ENCODE measurements around the gene SEMA4B. TPM values are rescaled to one million over a fixed set of nuclear protein-coding genes. Genes with fewer than 3 reads are reported as not detected.
"Not testable (repeated sequence)": the region's sequence is repeated elsewhere in the genome, so short reads cannot be mapped to it uniquely, and the experiment has no call there.

Gene SEMA4B
- total and polyA plus RNA-seq, 5 donors, result 16.4 to 39.6 (median 33.4) TPM

GRCh38 chr15:90241343-90242192, 40.4 kb downstream of the SEMA4B start:
- Histone ChIP-seq H3K4me1 (ENCODE audit: control insufficient read depth, insufficient read depth, low read length) (no peaks in the 10 kb centered on the region), H3K27me3 (ENCODE audit: control insufficient read depth, insufficient read depth) (no peaks in the 10 kb centered on the region), H3K9me3 (ENCODE audit: control insufficient read depth, low read length) (no peaks in the 10 kb centered on the region), H3K27ac (ENCODE audit: low read length) (peak overlapping the region; percentile 43), H3K4me3 (ENCODE audit: low read length) (no peak overlapping the region)
- ATAC-seq (peak; percentile 53 to 63), DNase-seq (peak in 2 of 3 donors; percentile 64 to 73)
- 57% methylated on average over 22 of the region's 22 CpGs for WGBS
- intact Hi-C loops (cut with DNase I), result no loop called here

- intact Hi-C loops (cut with DNase I), result no loop called here
- Histone ChIP-seq H3K4me1 (ENCODE audit: control insufficient read depth, insufficient read depth, low read length) (no peaks in the 10 kb centered on the region), H3K4me3 (ENCODE audit: low read length) (no peak overlapping the region), H3K27me3 (ENCODE audit: control insufficient read depth, insufficient read depth) (no peaks in the 10 kb centered on the region), H3K27ac (ENCODE audit: low read length) (no peak overlapping the region), H3K9me3 (ENCODE audit: control insufficient read depth, low read length) (no peaks in the 10 kb centered on the region)
- no peak for DNase-seq
- ATAC-seq, result no peak
- 87% methylated on average over 10 of the region's 10 CpGs for WGBS
Observed at GRCh38 chr15:90243943-90244639, 43.0 kb downstream of the SEMA4B start.

- Histone ChIP-seq H3K27ac (ENCODE audit: low read length) (peak overlapping the region; percentile 46), H3K27me3 (ENCODE audit: control insufficient read depth, insufficient read depth) (no peaks in the 10 kb centered on the region), H3K9me3 (ENCODE audit: control insufficient read depth, low read length) (no peaks in the 10 kb centered on the region), H3K4me1 (ENCODE audit: control insufficient read depth, insufficient read depth, low read length) (no peaks in the 10 kb centered on the region), H3K4me3 (ENCODE audit: low read length) (peak overlapping the region; percentile 55)
- intact Hi-C loops (cut with DNase I), result no loop called here
- 53% methylated on average over 6 of the region's 6 CpGs for WGBS
- ATAC-seq (peak; percentile 65 to 81), DNase-seq (peak in 1 of 3 donors; percentile 59)
Observed at GRCh38 chr15:90248789-90249202, 47.7 kb downstream of the SEMA4B start.

GRCh38 chr15:90249203-90249863, 48.2 kb downstream of the SEMA4B start, which contains the start of gene TTLL13:
Gene TTLL13 (plus strand): TSS chr15:90249556. CDS start chr15:90250631, 1,075 bp downstream.
- H3K9me3 ChIP-seq (ENCODE audit: control insufficient read depth, low read length), result no peaks in the 10 kb centered on the region
- 1% methylated on average over 44 of the region's 44 CpGs for WGBS
- H3K4me3 ChIP-seq (ENCODE audit: low read length), result peak within 1 kb of the TSS; percentile 55
- DNase-seq (peak; percentile 97 to 99 (median 99)), ATAC-seq (peak; percentile 94 to 97)
- H3K27ac ChIP-seq (ENCODE audit: low read length), result peak within 1 kb of the TSS; percentile 59
- H3K4me1 ChIP-seq (ENCODE audit: control insufficient read depth, insufficient read depth, low read length), result no peaks in the 10 kb centered on the region
- intact Hi-C loops (cut with DNase I), result no loop called here
- H3K27me3 ChIP-seq (ENCODE audit: control insufficient read depth, insufficient read depth), result no peaks in the 10 kb centered on the region

GRCh38 chr15:90257776-90258175, 56.6 kb downstream of the SEMA4B start:
- DNase-seq (no peak), ATAC-seq (no peak)
- intact Hi-C loops (cut with DNase I), result no loop called here
- H3K4me3 ChIP-seq (ENCODE audit: low read length), result no peak overlapping the region
- 82% methylated on average over 7 of the region's 7 CpGs for WGBS
- H3K4me1 ChIP-seq (ENCODE audit: control insufficient read depth, insufficient read depth, low read length), result no peaks in the 10 kb centered on the region
- H3K9me3 ChIP-seq (ENCODE audit: control insufficient read depth, low read length), result no peaks in the 10 kb centered on the region
- no peak overlapping the region for H3K27ac ChIP-seq (ENCODE audit: low read length)
- no peaks in the 10 kb centered on the region for H3K27me3 ChIP-seq (ENCODE audit: control insufficient read depth, insufficient read depth)

- no peak overlapping the region for H3K4me3 ChIP-seq (ENCODE audit: low read length)
- ATAC-seq (no peak), DNase-seq (no peak)
- intact Hi-C loops (cut with DNase I), result no loop called here
- H3K9me3 ChIP-seq (ENCODE audit: control insufficient read depth, low read length), result no peaks in the 10 kb centered on the region
- WGBS, result 87% methylated on average over 5 of the region's 5 CpGs
- H3K4me1 ChIP-seq (ENCODE audit: control insufficient read depth, insufficient read depth, low read length), result peaks cover 1% of the 10 kb centered on the region
- no peaks in the 10 kb centered on the region for H3K27me3 ChIP-seq (ENCODE audit: control insufficient read depth, insufficient read depth)
- H3K27ac ChIP-seq (ENCODE audit: low read length), result no peak overlapping the region
Observed at GRCh38 chr15:90259524-90259923, 58.4 kb downstream of the SEMA4B start.

GRCh38 chr15:90260731-90261130, 59.6 kb downstream of the SEMA4B start:
- 85% methylated on average over 6 of the region's 6 CpGs for WGBS
- intact Hi-C loops (cut with DNase I), result not testable (repeated sequence)

GRCh38 chr15:90261811-90262210, 60.7 kb downstream of the SEMA4B start:
- DNase-seq, result no peak
- intact Hi-C loops (cut with DNase I), result no loop called here
- peaks cover 4% of the 10 kb centered on the region for H3K4me1 ChIP-seq (ENCODE audit: control insufficient read depth, insufficient read depth, low read length)
- ATAC-seq, result no peak
- H3K9me3 ChIP-seq (ENCODE audit: control insufficient read depth, low read length), result no peaks in the 10 kb centered on the region
- 86% methylated on average over 5 of the region's 5 CpGs for WGBS
- no peak overlapping the region for H3K27ac ChIP-seq (ENCODE audit: low read length)
- no peak overlapping the region for H3K4me3 ChIP-seq (ENCODE audit: low read length)
- H3K27me3 ChIP-seq (ENCODE audit: control insufficient read depth, insufficient read depth), result no peaks in the 10 kb centered on the region

More at GRCh38 chr15:90260731-90261130, 59.6 kb downstream of the SEMA4B start:
- not testable (repeated sequence) for H3K27me3 ChIP-seq (ENCODE audit: control insufficient read depth, insufficient read depth); H3K9me3 ChIP-seq (ENCODE audit: control insufficient read depth, low read length); H3K4me1 ChIP-seq (ENCODE audit: control insufficient read depth, insufficient read depth, low read length); H3K4me3 ChIP-seq (ENCODE audit: low read length); ATAC-seq; DNase-seq; H3K27ac ChIP-seq (ENCODE audit: low read length)

- intact Hi-C loops (cut with DNase I), result no loop called here
Observed at GRCh38 chr15:90262426-90262825, 61.3 kb downstream of the SEMA4B start.

GRCh38 chr15:90264671-90265070, 63.5 kb downstream of the SEMA4B start:
- ATAC-seq (no peak), DNase-seq (no peak)
- H3K9me3 ChIP-seq (ENCODE audit: control insufficient read depth, low read length), result no peaks in the 10 kb centered on the region
- 45% methylated on average over 4 of the region's 4 CpGs for WGBS
- H3K27me3 ChIP-seq (ENCODE audit: control insufficient read depth, insufficient read depth), result no peaks in the 10 kb centered on the region
- H3K4me3 ChIP-seq (ENCODE audit: low read length), result peak overlapping the region; percentile 75
- intact Hi-C loops (cut with DNase I), result no loop called here
- H3K27ac ChIP-seq (ENCODE audit: low read length), result peak overlapping the region; percentile 81
- H3K4me1 ChIP-seq (ENCODE audit: control insufficient read depth, insufficient read depth, low read length), result peaks cover 9% of the 10 kb centered on the region

More at GRCh38 chr15:90262426-90262825, 61.3 kb downstream of the SEMA4B start:
- ATAC-seq, result no peak
- Histone ChIP-seq H3K9me3 (ENCODE audit: control insufficient read depth, low read length) (no peaks in the 10 kb centered on the region), H3K27me3 (ENCODE audit: control insufficient read depth, insufficient read depth) (no peaks in the 10 kb centered on the region), H3K4me1 (ENCODE audit: control insufficient read depth, insufficient read depth, low read length) (peaks cover 7% of the 10 kb centered on the region), H3K27ac (ENCODE audit: low read length) (no peak overlapping the region), H3K4me3 (ENCODE audit: low read length) (no peak overlapping the region)
- DNase-seq, result no peak
- 76% methylated on average over 5 of the region's 5 CpGs for WGBS
